Fibroblast of lung (primary cell): ENCODE results near the gene MCFD2. TPM values are rescaled to one million over a fixed set of nuclear protein-coding genes. Genes with fewer than 3 reads are reported as not detected.

ENCODE experiments used
- DNase-seq, 2 donors: peaks; one replicate each; pipeline versions ENCODE4 v3.0.0 to v3.0.0-alpha.2; 2010; ENCODE audit warnings: low read depth in 2 of 2
- H2AFZ ChIP-seq: 2 replicates; pipeline ENCODE4 v1.5.1; 2012; ENCODE audit warnings: low read length, control low read depth, inconsistent platforms
- H3K27ac ChIP-seq: 2 replicates; pipeline ENCODE4 v1.5.1; 2011; ENCODE audit warnings: low read length, control low read depth; ENCODE audit not compliant: insufficient read depth
- H3K27me3 ChIP-seq: 2 replicates; pipeline ENCODE4 v1.5.1; 2011; ENCODE audit warnings: mild to moderate bottlenecking, low read length; ENCODE audit not compliant: control insufficient read depth, insufficient read depth
- H3K36me3 ChIP-seq: 2 replicates; pipeline ENCODE4 v1.5.1; 2011; ENCODE audit warnings: low read length; ENCODE audit not compliant: control insufficient read depth, insufficient read depth
- H3K4me1 ChIP-seq: 2 replicates; pipeline ENCODE4 v1.5.1; 2011; ENCODE audit warnings: low read length; ENCODE audit not compliant: control insufficient read depth, insufficient read depth; ENCODE audit errors: extremely low read depth
- H3K4me2 ChIP-seq: 2 replicates; pipeline ENCODE4 v1.5.1; 2011; ENCODE audit warnings: low read length, control low read depth; ENCODE audit not compliant: insufficient read depth; ENCODE audit errors: extremely low read depth
- H3K4me3 ChIP-seq, 4 experiments: fragments of 200-600 bp in 1 of 4; sonication (generic) in 1 of 4; replicated peaks in 1 of 4; 2 replicates each; pipeline ENCODE4 v1.5.1; 2011 to 2016; ENCODE audit warnings: low read length in 4 of 4, low read depth in 3 of 4, mild to moderate bottlenecking in 3 of 4, control low read depth in 2 of 4, inconsistent platforms in 1 of 4, mixed read lengths in 1 of 4; ENCODE audit not compliant: insufficient read depth in 1 of 4; ENCODE audit errors: control extremely low read depth in 1 of 4
- H3K79me2 ChIP-seq: 2 replicates; pipeline ENCODE4 v1.5.1; 2012; ENCODE audit warnings: mild to moderate bottlenecking, low read length, inconsistent platforms; ENCODE audit not compliant: control insufficient read depth, insufficient read depth
- H3K9ac ChIP-seq: 2 replicates; pipeline ENCODE4 v1.5.1; 2011; ENCODE audit warnings: mild to moderate bottlenecking, low read length, control low read depth; ENCODE audit not compliant: insufficient read depth
- H3K9me3 ChIP-seq: 2 replicates; pipeline ENCODE4 v1.5.1; 2012; ENCODE audit warnings: low read depth, low read length; ENCODE audit not compliant: control insufficient read depth, insufficient read depth
- H4K20me1 ChIP-seq: 2 replicates; pipeline ENCODE4 v1.5.1; 2011; ENCODE audit warnings: low read length; ENCODE audit not compliant: control insufficient read depth, insufficient read depth; ENCODE audit errors: extremely low read depth
- EZH2 ChIP-seq: IDR thresholded peaks from 2 replicates; pipeline ENCODE4 v1.5.1; 2012; ENCODE audit warnings: low read length, control low read depth, mild to moderate bottlenecking; ENCODE audit errors: missing control alignments
- polyA plus RNA-seq, 2 donors: library from polyadenylated mRNA; depleted of rRNA in 1 of 2; stranded (reverse) in 1 of 2; unstranded in 1 of 2; fragments of >200 nt; gene quantifications; 2 replicates each; pipeline ENCODE4 v1.2.1, GENCODE V29; 2011 to 2012; ENCODE audit warnings: missing spikeins in 1 of 2
- total RNA-seq: library from RNA; depleted of rRNA; stranded (reverse); fragments of >200 nt; gene quantifications from 2 replicates; pipeline ENCODE4 v1.2.1, GENCODE V29; 2014
- TF ChIP-seq, protein P1 (sequence below), 2 donors: IDR thresholded peaks in 1 of 2; conservative IDR thresholded peaks in 1 of 2; 1 replicate in 1 of 2; 2 replicates in 1 of 2; pipeline ENCODE4 v1.5.1; 2011 to 2012; ENCODE audit warnings: low read length in 2 of 2, control low read depth in 1 of 2, inconsistent platforms in 1 of 2, low read depth in 1 of 2, mild to moderate bottlenecking in 1 of 2

Gene MCFD2
- total and polyA plus RNA-seq, 2 donors (not counting 1 experiment from before 2014, with no cell fraction given): 151 to 328 TPM

DNA sequence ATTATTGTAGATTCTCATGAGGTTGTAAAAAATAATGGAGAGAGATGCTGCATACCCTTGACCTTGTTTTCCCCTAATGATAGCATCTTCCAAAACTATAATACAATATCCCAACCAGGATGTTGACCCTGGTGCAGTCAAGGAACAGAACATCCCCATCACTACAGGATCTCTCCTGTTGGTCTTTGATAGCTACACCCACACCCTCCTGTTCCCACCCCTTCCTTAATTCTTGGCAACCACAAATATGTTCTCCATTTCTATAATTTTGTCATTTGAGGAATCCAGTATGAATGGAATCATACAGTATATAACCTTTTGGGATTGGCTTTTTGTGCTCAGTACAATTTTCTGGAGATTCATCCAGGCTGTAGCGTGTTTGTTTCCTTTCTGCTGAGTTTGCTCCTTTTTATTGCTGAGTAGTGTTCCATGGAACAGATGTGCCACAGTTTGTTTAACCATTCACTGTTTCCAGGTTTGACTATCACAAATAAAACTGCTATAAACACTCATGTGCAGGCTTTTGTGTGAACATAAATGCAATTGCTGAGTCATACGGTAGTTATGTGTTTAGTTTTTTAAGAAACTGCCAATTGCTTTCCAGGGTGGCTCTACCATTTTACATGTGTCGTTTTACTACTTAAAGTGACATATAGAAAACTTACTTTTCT is 22.2 kb downstream of the MCFD2 start:
- peak in 1 of 2 donors; percentile 57 for DNase-seq
- peaks cover 4% of the 10 kb centered on the region for H3K4me1 ChIP-seq
- no peak overlapping the region for H3K4me3 ChIP-seq
- no peak overlapping the region for H2AFZ ChIP-seq
- no peaks in the 10 kb centered on the region for H3K36me3 ChIP-seq
- no peak overlapping the region for H3K27ac ChIP-seq
- no peak overlapping the region for H3K4me2 ChIP-seq
- H3K9ac ChIP-seq: no peak overlapping the region
- H4K20me1 ChIP-seq: no peaks in the 10 kb centered on the region
- no peaks in the 10 kb centered on the region for H3K79me2 ChIP-seq
- H3K27me3 ChIP-seq: no peaks in the 10 kb centered on the region
- no peak for TF ChIP-seq EZH2
- TF ChIP-seq, protein P1, sequence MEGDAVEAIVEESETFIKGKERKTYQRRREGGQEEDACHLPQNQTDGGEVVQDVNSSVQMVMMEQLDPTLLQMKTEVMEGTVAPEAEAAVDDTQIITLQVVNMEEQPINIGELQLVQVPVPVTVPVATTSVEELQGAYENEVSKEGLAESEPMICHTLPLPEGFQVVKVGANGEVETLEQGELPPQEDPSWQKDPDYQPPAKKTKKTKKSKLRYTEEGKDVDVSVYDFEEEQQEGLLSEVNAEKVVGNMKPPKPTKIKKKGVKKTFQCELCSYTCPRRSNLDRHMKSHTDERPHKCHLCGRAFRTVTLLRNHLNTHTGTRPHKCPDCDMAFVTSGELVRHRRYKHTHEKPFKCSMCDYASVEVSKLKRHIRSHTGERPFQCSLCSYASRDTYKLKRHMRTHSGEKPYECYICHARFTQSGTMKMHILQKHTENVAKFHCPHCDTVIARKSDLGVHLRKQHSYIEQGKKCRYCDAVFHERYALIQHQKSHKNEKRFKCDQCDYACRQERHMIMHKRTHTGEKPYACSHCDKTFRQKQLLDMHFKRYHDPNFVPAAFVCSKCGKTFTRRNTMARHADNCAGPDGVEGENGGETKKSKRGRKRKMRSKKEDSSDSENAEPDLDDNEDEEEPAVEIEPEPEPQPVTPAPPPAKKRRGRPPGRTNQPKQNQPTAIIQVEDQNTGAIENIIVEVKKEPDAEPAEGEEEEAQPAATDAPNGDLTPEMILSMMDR (conservative IDR thresholded peaks at IDR 0.05 in 1 of 2, IDR thresholded peaks at IDR 0.05 in 1 of 2; ENCODE audit: low read depth in 1 of 2, low read length in 2 of 2): no peak
- H3K9me3 ChIP-seq: no peaks in the 10 kb centered on the region

GRCh38 chr2:46891956-46892553 is 23.6 kb downstream of the MCFD2 start:
- no peaks in the 10 kb centered on the region for H4K20me1 ChIP-seq
- H3K79me2 ChIP-seq: no peaks in the 10 kb centered on the region
- H3K4me3 ChIP-seq: no peak overlapping the region
- no peaks in the 10 kb centered on the region for H3K9me3 ChIP-seq
- H3K27me3 ChIP-seq: no peaks in the 10 kb centered on the region
- TF ChIP-seq EZH2: no peak
- TF ChIP-seq, protein P1 (conservative IDR thresholded peaks at IDR 0.05 in 1 of 2, IDR thresholded peaks at IDR 0.05 in 1 of 2; ENCODE audit: low read depth in 1 of 2, low read length in 2 of 2): no peak
- H3K9ac ChIP-seq: no peak overlapping the region
- no peak overlapping the region for H3K4me2 ChIP-seq
- no peaks in the 10 kb centered on the region for H3K36me3 ChIP-seq
- no peak overlapping the region for H3K27ac ChIP-seq
- H3K4me1 ChIP-seq: peaks cover 8% of the 10 kb centered on the region
- DNase-seq: no peak
- no peak overlapping the region for H2AFZ ChIP-seq

GRCh38 chr2:46888421-46888952 is 27.1 kb downstream of the MCFD2 start:
- no peak for DNase-seq
- no peaks in the 10 kb centered on the region for H4K20me1 ChIP-seq
- H3K36me3 ChIP-seq: no peaks in the 10 kb centered on the region
- TF ChIP-seq, protein P1 (conservative IDR thresholded peaks at IDR 0.05 in 1 of 2, IDR thresholded peaks at IDR 0.05 in 1 of 2; ENCODE audit: low read depth in 1 of 2, low read length in 2 of 2): no peak
- no peak for TF ChIP-seq EZH2
- peaks cover 20% of the 10 kb centered on the region for H3K4me1 ChIP-seq
- no peak overlapping the region for H3K9ac ChIP-seq
- H3K27ac ChIP-seq: peak overlapping the region; percentile 24
- no peaks in the 10 kb centered on the region for H3K79me2 ChIP-seq
- H3K4me3 ChIP-seq: no peak overlapping the region
- H3K9me3 ChIP-seq: no peaks in the 10 kb centered on the region
- H2AFZ ChIP-seq: no peak overlapping the region
- no peaks in the 10 kb centered on the region for H3K27me3 ChIP-seq
- H3K4me2 ChIP-seq: peak overlapping the region; percentile 4
